Liver (tissue), 3 donors: Measurements from ENCODE around the gene TMED3.

Experiments
- GABPA ChIP-seq, 2 donors: IDR thresholded peaks in 1 of 2; conservative IDR thresholded peaks in 1 of 2; 2 replicates each; pipeline ENCODE4 v1.6.1; 2016; ENCODE audit warnings: antibody characterized with exemption in 2 of 2, mild to moderate bottlenecking in 1 of 2, moderate library complexity in 1 of 2
- NR2F2 ChIP-seq: IDR thresholded peaks from 2 replicates; pipeline ENCODE4 v1.6.1; 2016; ENCODE audit warnings: antibody characterized with exemption
- REST ChIP-seq: IDR thresholded peaks from 2 replicates; pipeline ENCODE4 v1.6.1; 2016; ENCODE audit warnings: antibody characterized with exemption, mild to moderate bottlenecking
- TF ChIP-seq, protein P1 (sequence below): fragments of 150-350 bp; IDR thresholded peaks from 2 replicates; pipeline ENCODE4 v1.5.1; 2017; ENCODE audit warnings: improper control_type of control experiment, low read depth, low read length; ENCODE audit not compliant: missing input control
- donor health status: healthy.
- donor health status: healthy.

DNA sequence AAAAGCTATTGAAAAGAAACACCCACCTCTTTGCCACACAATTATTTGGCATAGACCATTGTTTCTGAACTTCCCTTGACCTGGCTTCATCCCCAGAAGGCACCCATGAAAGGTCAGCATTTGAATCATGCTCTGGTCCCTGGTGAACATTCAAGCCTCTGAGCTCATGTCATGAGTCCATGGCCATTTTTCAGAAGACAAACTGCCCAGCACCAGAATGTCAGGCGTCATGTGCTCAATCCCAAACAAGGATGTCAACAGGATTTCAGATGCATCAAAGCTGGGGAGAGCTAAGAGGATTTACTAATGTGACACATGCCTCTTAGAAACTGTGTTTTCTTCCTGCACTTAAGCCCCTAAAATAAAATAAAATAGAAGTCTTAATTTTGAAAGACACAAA lies 41.3 kb downstream of the TMED3 start:
- TF ChIP-seq, protein P1, sequence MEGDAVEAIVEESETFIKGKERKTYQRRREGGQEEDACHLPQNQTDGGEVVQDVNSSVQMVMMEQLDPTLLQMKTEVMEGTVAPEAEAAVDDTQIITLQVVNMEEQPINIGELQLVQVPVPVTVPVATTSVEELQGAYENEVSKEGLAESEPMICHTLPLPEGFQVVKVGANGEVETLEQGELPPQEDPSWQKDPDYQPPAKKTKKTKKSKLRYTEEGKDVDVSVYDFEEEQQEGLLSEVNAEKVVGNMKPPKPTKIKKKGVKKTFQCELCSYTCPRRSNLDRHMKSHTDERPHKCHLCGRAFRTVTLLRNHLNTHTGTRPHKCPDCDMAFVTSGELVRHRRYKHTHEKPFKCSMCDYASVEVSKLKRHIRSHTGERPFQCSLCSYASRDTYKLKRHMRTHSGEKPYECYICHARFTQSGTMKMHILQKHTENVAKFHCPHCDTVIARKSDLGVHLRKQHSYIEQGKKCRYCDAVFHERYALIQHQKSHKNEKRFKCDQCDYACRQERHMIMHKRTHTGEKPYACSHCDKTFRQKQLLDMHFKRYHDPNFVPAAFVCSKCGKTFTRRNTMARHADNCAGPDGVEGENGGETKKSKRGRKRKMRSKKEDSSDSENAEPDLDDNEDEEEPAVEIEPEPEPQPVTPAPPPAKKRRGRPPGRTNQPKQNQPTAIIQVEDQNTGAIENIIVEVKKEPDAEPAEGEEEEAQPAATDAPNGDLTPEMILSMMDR = no peak
- no peak for TF ChIP-seq GABPA (IDR thresholded peaks at IDR 0.05 in 1 of 2, conservative IDR thresholded peaks at IDR 0.05 in 1 of 2)
- TF ChIP-seq NR2F2 = no peak
- no peak for TF ChIP-seq REST
